HG02885 (cell line): Measurements from ENCODE around the gene SYT8.

Source experiments
- ATAC-seq: cut with Tn5 transposase; IDR thresholded peaks from one replicate; pipeline ENCODE4 v1.9.1; 2021; ENCODE audit warnings: mild to moderate bottlenecking; ENCODE audit not compliant: unreplicated experiment, poor library complexity

The SYT8 gene

GRCh38 chr11:1830322-1831223, 4.2 kb upstream of the SYT8 start:
- ATAC-seq = no peak

DNA sequence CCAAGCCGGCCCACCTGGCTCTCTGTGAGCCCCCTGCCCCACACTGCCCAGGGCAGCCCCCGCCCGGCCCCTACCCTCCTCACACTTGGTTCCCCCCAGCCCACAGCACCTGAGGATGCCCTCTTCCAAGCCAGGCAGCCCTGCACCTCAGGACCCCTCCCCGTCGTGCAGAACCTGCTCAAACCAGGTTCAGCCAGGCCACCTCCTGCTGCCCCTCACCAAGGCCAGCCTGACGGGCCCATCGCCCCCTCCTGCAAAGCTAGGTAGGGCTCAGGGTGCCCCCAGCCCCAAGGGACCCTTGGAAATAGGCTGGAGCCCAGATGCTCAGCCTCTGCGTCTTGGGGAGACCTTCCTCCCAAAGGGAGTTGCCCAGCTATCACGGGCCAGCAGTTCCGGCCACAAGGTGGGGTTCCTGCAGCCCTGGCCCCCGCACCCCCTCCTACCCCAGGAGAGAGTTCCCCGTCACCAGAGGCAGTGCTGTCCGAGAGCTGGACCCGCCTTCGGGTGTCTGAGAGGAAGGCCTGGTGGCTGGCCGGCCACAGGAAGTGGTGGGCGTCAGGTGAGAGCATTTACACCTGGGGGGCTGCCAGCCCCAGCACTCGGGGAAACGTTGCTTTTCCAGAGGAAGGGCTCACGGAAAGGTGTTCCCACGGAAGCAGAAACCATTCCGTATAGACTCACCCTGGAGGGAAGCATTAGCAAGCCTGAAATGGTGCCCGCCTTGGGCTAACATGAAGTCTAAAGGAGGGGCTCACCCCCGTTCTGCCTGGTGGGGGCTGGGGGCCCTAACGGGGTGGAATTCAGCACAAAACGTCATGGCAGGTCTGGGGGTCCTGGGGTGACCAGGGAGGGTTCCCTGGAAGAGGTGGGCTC, 3.2 kb upstream of the SYT8 start:
- ATAC-seq = no peak

DNA sequence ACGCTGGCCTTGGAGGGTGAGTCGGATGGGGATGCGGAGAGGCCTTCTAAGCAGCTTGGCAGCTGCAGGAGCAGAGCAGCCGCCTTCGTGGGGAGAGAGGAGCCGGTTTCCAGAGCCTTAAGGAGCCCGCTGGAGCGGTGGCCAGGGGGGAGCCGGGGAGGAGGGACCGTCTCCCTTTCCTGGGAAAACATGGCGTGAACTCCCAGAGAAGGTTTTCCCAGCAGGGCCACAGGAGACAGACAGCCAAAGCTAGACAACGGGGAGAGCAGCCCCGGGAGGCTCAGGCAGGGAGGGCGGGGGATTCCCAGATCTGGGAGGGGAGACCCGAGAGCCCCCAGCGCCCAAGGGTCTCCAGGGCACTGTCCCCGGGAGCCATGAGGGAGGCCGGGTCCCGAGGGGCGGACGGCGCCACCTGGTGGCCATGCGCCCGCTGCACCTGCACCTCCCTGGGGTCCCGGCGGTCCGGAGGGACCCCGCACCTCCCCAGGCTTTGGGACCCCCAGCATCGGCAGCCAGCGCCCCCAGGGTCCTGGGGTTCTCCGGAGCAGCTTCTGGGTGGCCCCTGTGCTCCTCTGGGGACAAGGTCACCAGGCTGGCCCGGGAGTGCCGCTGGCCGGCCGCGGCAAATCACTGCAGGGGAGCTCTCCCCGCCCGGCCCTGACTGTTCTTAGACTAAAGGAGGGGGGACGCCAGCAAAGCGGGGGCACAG, 2.4 kb upstream of the SYT8 start:
- ATAC-seq = no peak

DNA sequence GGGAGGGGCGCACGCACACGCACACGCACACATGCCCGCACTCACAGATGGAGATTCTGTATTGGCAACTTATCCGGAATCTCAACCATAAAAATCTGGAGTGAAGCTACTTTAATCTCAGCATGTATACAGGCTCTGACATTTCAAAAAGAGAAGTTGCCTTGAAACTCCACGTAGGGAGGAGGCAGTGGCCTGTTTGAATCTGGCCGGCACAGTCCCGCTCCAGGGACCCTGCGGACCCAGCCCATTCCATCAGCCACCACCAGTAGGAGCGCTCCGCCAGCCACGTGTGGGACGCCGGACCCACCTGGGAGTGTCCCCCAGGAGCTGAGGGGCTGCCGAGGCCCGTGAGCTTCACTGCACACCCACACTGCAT, 1.9 kb upstream of the SYT8 start:
- ATAC-seq = no peak

DNA sequence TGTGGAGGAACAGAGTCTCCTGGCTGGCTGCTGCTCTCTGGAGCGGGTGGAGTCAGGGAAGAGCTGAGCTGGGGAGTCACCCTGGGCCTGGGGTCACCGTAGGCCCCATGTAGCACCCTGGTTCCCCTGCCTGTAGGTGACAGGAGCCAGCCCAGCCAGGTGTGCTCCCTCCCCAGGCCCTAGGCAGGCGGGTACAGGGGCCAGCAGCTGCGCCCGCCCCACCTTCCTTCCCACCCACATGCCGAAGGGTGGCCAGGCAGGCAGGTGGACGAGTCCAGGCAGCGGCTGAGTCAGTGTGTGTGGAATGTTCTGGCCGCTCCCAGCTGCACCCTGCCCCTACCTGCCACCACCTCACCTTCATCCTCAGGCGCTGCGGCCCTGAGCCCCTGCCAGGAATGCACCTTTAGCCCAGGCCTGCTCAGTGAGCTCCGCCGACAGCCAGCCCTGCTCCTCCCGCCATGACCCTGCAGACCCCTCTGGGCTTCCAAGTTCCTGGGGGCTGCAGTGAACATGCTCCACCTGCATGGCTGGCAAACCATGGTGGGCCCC, 654 bp upstream of the SYT8 start:
- ATAC-seq = no peak

DNA sequence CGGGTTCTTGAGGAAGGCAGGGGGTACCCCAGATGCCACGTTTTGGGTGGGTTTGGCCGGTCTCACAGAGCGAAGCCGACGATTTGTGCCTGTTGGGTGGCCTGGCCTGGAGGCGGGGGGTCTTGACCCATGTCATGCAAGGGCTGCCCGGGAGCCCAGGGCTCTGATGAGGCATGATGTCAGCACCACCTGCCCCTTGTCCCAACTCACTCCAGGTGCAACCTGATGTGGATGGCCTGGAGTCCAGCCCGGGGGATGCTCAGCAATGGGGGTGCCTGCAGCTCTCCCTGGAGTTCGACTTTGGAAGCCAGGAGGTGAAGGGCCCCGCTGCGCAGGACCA, 851 bp downstream of the SYT8 start:
- no peak for ATAC-seq

DNA sequence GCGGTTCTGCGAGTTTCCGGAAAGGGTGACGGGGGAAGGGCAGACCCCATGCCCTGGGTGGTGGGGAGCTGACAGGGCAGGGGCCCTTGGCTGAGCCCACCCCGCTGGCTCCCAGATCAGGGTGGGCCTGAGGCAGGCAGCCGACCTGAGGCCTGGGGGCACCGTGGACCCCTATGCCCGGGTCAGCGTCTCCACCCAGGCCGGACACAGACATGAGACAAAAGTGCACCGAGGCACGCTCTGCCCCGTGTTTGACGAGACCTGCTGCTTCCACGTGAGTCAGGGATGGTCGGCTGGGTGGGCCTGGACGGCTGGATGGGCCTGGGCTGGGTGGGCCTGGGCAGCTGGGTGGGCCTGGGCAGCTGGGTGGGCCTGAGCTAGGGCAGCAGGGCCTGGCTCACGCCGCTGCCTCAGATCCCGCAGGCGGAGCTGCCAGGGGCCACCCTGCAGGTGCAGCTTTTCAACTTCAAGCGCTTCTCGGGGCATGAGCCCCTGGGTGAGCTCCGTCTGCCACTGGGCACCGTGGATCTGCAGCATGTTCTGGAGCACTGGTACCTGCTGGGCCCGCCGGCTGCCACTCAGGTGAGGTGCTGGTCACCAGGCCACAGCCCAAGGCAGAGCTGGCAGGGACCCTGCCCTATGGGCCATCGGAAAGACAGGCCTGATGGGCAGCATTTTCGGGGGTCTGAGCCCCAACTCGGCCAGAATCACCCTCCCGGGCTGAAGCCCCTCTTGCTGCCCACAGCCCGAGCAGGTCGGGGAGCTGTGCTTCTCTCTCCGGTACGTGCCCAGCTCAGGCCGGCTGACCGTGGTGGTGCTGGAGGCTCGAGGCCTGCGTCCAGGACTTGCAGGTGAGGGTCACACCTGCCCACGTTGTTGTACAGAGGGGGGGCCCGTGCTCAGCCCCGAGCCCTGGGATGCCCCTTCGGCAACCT, 1.5 kb downstream of the SYT8 start:
- ATAC-seq = no peak

DNA sequence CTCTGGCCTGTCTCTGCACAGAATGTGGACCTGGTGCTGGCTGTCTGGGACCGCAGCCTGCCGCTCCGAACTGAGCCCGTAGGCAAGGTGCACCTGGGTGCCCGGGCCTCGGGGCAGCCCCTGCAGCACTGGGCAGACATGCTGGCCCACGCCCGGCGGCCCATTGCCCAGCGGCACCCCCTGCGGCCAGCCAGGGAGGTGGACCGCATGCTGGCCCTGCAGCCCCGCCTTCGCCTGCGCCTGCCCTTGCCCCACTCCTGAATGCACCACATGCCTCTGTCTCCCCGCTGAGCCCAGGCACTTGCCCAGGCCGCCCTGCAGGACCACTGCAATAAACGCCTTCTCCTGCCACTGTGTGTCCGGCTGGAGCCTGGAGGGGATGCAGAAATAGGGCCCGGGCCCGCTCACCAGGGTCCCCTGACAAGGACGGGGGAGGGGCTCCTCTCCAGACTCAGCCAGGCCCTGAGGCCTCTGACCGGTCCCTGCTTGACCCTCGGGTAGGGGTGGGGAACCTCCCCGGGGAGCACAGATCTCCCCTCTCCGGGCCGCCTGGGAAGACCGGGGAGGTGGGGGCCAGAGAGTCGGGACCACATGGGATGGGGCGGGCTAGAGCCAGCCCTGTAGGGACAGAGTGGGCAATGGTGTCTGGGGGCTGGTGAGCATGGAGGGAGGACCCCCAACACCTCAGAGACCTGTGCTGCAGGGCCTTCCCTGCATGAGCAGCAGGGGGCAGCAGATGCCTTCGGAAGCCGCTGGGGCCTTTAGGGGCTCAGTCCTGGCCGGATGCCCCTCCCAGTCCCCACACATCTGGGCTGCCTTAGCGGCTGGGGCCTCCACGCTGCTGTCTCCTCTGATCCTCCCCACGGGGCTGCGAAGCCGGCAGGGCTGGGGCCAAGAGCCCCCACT, 2.6 kb downstream of the SYT8 start:
- ATAC-seq = peak; percentile 67

- no peak for ATAC-seq
These were observed 3.3 kb downstream of the SYT8 start for GRCh38 chr11:1838077-1838425.

- no peak for ATAC-seq
These were observed 3.8 kb downstream of the SYT8 start, which contains the start of gene TNNI2 for GRCh38 chr11:1838426-1839144. Gene TNNI2 (plus strand): TSS chr11:1838981. CDS start chr11:1839697, 716 bp downstream.

GRCh38 chr11:1839204-1839923, 4.6 kb downstream of the SYT8 start:
- no peak for ATAC-seq

DNA sequence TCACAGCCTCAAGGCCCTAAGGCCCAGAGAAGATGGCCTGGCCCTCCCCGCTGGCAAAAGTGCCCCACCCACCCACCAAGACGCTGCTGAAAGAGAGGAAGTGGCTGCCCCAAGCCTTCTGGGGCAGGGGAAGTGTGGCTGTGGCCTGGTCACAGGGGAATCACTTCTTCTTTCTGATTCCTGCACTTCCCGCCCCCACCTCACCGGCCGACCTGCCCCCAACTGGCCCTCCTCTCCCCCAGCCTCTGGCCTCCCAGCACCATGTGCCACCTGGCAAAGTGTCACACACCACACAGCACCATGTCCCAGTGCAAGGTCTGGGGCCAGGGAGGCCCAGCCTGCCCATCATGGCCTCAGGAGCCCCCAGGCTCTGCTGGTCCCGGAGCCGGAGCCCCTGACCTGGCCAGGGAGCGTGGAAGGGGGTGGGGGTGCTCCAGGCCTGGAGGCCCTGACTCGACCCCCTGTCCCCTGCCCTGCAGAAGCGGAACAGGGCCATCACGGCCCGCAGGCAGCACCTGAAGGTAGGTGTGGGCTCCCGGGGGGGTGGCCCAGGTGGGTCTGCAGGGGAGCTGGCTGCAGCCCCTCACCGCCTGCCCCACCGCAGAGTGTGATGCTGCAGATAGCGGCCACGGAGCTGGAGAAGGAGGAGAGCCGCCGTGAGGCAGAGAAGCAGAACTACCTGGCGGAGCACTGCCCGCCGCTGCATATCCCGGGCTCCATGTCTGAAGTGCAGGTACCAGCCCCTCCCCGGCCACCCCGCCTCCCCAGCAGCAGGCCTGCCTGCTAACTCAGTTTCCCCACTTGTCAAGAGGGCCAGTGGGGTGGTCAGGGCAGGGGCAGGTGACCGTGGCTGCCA, 5.4 kb downstream of the SYT8 start:
- peak; percentile 46 for ATAC-seq

GRCh38 chr11:1840780-1841480, 6.1 kb downstream of the SYT8 start:
- no peak for ATAC-seq

- ATAC-seq = no peak
These were observed 6.8 kb downstream of the SYT8 start for GRCh38 chr11:1841511-1842148.
